SK-N-SH treated with all-trans-retinoic acid at 6 μM for 48 hours (cell line): Measurements from ENCODE around the gene FAM72B.
"Not testable (repeated sequence)": the region's sequence is repeated elsewhere in the genome, so short reads cannot be mapped to it uniquely, and the experiment has no call there.

Experiments
- ATAC-seq: fragments of 200-7000 bp; cut with Tn5 transposase; 3 replicates; pipeline ENCODE4 v1.9.1; 2020; ENCODE audit warnings: mild to moderate bottlenecking, moderate library complexity
- ISL1 ChIP-seq: fragments of 250-450 bp; sonication (Bioruptor Pico); IDR thresholded peaks from 2 replicates; pipeline ENCODE4 v2.1.2; 2022; ENCODE audit warnings: mild to moderate bottlenecking, moderate library complexity

The FAM72B gene

DNA sequence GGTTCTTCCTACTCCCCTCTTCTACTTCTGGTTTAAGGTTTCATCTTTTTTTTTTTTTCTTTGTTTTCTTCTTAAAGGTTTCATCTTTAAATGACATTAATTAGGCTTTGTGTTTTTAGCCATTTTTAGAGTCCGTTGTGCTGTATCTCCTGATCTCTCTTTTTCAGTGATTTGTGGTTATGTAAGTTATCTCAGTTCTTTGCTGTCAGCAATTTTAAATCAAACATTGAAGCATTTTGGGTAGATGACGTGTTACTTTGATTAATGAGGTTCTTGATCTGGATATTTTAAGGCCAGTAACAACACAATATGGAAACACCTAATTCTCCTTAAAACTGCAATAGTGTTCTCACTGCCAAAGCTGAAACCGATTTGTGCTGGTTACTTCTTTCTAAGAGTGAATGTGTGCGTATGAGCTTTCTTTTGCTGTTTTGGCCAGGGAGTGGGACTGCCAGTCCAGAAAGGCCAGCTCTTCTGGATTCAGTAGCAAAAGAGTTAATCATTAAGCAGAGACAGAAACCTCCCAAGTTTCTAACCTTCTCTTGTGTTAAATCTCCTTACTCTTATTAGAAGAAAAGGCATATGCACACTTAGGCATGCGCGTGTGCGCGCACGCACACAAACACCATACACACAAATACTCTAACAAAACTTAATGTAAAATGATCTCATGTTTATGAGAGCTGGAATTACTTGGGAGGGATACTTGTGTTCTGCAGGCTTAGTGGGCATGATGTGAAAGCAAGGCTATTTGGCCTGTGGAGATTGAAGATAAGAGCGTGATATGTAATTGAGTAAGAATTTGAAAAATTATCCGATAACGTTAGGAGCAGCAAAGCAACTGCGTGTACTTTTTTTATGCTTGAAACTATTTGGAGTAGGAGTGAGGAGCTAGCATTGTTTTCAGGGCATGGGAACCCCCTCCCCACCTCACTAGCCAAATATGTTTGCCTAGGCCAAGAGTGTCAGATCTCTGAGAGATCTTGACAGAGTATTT lies 17.1 kb upstream of the FAM72B start:
- ATAC-seq, result peak; percentile 72
- peak; percentile 25; the same call in 1 of the 2 replicates for TF ChIP-seq ISL1
- TF ChIP-seq, all 23 proteins: peak for 1; not testable (repeated sequence) for 22

DNA sequence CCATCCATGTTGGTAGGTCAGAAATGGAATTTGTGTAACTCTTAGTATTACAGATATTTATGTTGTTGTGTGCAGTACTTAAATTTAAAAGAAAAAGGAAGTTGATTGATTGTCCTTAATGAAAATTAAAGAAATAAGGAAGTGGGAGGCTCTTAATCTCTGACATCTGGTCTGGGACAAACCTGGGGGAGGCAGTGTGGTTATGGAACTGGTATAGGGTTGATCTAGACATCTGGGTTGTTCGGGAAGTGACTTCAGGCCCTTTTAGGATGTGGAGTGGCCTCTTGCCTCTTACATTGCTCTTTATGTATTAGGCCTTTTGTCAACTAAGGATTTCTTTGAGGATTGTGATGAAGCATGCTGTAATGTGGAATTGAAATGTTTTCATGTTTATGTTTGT lies 16.1 kb upstream of the FAM72B start:
- ATAC-seq, result not testable (repeated sequence)

DNA sequence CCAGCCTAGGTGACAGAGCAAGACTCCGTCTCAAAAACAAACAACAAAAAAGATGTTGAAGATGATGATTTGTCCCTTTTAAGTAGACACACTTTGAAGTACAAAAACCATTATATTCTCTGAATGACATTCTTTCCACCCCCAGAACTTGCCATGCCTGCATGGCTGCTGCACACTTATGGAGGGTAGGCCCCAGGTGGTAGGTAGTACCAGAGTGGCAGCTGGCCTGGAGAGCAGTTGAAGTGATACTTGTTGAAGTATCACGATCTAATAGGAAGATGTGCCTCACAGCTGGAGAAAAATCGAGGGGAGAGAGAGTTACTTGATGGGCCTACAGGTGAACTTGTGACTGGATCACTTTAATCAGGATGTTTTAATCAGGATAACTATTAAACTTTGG lies 15.6 kb upstream of the FAM72B start:
- not testable (repeated sequence) for ATAC-seq

DNA sequence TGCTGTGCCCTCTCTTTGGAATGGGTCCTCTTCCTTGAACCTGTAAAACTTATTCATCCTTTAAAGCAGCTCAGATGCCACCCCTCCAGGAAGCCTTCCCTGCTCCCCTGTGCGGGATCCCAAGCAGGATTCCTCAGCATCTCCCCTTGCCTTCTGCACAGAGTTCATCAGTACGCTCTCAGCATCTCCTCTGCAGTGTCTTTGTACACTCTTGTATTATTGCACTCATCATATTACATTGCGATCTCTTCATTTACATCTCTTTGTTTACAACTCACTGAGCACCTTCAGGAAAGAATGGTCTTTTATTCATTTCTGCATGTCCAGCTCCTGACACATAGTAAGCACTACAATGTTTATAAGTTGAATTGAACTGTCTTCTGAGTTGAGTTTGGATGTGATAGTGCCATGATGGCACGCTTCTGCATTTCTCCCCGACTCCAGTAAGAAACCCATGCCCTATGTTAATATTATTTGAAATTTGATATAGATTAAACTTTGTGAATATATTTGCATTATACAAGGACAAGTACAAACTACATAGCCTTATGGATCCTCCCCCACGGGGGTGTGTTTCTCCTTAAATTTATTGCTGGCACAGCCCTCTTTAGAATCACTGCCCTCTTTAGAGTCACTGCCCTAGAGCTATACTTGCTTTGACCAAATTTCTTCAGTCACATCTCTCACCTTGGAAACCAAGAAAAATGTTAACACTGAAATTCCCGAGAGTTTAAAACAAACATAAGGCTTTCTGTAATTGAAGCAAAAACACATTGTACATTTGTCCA lies 13.1 kb upstream of the FAM72B start:
- ATAC-seq, result not testable (repeated sequence)

DNA sequence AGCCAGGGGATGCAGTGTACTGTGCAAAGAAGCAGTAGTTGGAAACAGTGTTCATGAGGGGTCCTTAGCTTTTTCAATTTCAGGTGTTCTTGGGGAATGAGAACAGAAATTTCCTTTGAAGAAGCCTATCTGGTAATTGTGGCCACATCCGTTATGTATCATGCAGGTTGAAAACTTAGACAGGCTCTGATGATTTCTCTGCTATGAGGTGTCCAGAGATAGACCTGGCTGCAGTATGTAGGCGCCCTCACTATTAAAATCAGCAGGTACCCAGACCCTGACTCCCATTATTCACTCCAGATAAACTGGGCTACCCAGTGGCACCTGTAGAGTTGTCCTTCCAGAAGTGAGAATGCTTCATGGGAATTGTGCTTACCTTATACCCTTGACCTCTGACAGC lies 8.4 kb upstream of the FAM72B start:
- ATAC-seq, result not testable (repeated sequence)

DNA sequence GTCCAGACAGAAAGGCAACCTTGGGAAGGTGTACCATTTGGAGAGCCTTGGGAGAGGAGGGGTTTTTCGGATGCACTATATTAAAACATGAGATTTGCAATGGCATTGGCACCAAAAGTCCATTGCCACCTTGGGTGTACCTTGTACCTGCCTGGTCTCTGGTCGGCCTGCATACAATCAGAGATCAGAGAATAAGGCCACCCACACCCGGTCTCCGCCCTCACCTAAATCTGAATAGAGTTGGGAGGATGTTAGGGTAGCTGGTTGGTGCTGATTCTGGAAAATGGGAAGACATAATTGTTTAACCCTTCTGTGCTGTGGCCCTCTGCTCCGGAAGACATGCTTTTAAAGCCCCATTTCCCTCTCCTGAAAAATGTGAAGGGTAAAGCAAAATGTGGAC lies 3.8 kb upstream of the FAM72B start:
- ATAC-seq, result not testable (repeated sequence)

DNA sequence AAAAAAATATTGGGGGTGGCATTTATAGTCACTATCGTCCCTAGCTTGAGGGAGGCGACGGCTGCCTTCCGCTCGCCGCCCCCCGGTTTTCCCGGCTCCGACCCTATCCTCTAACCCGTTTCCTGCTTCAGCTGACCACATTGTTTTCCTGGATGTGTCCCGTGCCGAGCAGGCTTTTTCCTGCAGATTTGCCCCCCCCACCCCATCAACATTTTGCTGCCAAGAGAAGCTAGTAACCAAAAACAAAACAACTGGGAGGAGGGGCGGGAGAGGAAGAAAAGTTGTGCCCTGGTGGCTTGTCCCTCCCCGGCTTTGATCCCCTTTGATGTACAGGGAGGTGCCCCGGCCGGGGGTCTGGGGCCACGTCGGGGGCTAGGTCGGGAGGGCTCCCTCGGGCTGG lies 2.1 kb upstream of the FAM72B start:
- not testable (repeated sequence) for ATAC-seq

DNA sequence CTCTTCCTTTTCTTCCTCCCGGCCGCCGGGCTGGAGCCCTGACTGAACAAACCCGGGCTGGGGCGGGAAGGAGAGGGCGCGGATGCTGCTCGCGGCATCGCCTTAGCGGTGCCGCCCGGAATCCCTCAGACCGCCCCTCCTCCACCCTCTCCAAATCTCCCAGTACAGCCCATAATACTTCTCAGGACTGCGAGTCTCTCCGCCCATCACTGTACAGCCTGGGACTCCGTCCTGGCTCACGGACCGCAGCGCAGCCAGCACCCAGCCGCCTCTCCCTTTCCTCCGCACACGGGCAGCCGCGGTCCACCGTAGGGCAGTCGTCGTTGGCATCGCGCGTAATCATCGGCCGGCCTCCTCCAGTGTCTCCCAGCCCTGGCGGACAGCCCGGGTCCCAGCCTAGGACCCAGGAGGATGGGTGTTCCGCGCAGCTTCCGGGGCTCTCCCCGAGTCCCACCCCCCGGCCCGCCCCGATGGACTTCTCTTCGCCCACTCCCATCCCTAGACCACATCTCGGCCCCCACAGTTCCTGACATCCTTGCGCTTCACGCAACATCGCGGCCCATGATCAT lies 1.1 kb upstream of the FAM72B start:
- ATAC-seq, result peak; percentile 22

DNA sequence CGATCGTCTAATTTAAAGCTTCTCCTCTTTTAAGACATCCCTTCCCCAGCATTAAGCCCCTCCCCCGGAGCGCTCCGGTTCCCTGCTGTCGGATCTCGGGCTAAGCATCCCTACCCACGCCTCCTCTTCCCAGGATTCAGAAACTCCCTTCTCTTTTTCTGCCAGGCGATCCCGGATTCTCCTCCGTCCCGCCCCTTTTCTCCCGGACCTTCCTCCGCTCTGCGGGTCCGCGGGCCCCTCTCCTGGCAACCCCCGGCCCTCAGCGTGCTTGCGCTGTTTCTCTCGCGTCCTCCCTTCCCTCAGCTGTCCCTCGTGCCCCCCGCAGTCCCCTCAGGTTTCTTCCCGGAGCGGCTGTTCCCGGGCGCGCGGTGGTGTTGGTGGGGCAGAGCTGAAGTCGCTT lies 273 bp downstream of the FAM72B start:
- peak; percentile 13 for ATAC-seq

DNA sequence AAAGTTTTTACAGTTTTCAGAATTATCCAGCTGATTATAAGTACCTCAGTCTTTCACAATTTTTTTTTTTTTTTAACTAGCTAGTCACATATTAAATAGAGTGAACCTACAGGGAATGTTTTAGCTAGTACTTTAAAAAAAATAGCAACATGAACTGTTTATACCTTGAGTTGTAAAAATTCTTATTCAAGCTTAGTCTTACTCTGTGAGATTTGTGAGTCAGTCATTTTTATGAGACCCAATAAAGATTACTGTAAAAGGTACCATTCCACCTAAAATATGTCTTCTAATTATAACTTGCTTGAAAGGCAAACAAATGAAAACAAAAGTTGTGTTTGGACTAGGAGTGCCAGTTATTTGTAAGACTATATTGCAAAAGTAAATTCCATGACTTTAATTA lies 5.9 kb downstream of the FAM72B start:
- ATAC-seq, result not testable (repeated sequence)

DNA sequence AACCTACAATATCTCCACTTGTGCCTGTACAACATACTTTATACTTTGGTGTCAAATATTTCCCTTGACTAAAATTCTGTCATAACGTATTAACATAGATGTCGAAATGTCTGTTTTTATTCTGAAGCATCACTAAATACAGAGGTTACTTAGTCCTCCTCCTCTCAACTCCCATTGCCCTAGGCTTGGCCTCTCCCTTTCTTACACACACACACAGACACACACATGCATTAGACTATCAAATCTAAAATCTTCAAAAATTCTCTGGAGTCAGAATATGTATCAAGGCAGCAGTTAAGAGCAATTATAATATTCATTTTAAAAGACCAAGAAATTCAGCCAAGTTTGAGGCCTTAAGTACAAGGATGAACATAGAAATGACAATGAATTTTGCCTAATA lies 7.5 kb downstream of the FAM72B start:
- not testable (repeated sequence) for ATAC-seq

DNA sequence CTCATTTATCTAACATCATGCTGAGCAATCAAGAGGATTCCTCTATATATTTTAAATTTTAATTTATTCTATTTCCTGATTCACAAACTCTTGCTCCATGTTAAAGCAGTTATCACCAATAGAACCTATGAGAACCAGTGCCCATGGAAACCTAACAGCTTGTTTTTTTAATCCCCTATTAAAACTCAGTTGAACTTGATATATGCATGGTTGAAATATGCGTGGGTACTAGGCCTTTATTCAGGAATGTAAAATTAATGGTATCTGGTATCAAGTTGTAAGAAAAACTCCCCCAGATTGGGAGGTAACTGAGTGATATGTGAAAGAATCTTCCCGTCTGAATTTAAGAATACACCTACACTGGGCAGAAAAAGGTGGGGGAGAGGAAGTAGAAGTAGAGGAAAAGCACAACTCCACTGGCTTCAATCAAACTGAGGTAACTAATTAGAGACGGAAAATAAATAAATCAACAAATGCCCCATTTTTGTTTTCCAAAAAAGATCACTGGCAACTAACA lies 15.9 kb downstream of the FAM72B start:
- ATAC-seq, result not testable (repeated sequence)

DNA sequence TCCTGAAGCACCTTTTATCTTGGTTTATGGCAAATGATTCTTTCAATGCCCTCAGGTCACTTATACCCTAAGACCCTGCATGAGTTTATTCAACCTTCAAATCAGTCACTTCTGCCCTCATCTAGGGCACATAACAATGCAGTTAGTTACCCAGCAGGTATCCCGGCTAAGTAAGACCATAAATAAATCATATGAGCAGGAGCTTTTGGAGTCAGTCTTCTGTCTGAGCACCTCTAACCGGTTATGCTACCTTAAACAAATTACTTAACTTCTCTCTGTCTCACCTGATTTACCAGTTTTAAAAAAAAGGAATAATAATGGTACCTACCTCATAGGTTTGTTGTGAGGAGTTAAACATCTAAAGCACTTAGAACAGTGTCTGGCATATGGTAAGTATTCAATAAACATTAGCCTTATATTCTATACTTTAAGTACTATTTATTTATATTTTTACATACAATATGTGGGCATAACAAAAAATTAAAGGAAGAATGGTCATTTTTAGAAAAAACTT lies 16.9 kb downstream of the FAM72B start:
- ATAC-seq, result not testable (repeated sequence)

DNA sequence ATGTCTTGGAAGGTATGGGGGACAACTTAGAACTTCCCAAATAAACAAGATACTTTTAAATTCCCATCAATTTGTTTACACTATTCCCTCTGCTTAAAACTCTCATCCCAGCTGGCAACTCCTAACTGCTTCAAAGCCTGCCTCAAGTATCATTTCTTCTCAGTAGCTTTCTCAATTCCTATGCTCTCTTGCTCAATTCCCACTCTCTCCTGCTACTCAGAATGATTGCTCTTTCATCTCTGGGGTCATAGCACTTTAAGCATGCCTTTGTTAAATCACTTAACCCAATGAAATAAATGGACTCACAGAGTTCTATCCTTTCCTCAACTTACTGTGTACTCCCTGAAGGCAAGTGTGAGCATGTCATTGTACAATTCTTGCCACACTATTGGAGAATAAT lies 18.8 kb downstream of the FAM72B start:
- ATAC-seq, result not testable (repeated sequence)

DNA sequence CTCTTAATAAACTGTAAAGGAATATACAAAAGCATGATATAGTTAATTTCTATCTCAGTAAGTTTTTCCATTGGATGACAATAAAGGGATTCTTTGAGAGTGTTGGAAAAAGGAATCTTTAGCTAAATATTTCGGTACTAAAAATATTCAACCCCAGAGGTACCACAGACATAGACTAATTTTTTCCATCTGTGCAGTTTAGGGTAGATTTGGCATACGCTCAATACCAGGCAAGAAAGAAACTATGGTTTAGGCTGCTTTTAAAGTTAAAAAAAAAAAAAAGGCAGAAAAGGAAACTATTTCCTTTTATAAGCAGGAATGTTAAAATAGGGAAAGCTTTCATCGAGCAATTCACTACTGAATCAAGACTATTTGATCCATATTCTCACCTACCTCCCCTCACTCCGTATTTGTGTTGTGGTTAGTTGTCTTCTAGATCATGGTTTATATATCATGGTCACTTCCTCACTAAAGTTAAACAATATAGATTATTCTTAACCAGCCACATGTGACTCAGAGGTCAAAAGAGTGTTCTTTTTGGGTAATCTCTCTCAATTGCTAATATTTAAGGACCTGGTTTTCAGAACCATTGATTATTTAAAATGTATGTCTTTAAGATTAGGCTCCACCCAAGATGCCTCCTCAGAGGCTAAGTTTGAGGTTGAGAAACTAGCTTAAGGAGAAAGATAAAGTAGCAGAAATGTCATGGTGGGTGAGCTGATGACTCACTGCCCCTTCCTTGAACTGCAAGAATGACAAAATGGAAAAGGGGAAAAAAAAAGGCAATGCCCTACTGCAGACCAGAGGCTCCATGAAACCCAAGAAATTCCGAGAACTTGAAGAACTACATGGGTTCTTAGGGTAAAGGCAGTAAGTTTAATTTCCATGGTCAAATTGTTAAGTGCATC lies 20.0 kb downstream of the FAM72B start:
- ATAC-seq, result peak; percentile 87

DNA sequence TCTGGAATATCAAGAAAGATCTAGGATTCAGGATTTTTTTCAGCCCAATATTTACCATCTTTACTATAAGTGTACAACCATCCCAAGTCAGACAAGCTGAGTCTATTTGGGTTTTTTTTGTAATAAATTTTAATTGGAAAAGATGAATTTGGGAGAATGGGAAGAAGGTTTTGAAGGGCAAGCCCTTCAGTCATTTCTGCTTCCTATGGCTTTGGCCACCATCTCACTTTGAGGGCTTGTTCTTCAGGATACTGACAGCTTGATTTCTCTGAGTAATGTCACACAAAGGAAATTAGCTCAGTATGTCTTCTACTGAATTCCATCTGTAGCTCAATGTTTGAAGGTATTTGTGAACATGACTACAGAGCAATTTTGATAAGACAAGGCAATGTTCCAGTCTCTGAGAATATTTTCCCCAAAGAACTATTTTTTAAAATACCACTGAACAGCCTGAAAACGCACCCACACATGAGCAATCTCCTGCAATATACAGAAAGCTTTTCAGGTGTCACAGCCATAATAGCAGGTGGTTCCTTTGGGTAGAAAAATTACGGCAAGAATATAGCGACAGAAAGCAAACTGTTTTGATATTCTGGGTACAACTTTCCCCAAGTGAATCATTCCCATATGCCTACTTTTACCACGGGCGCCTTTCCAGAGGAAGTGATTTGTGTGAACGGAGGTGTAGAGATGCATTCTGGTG lies 22.8 kb downstream of the FAM72B start:
- ATAC-seq, result not testable (repeated sequence)

DNA sequence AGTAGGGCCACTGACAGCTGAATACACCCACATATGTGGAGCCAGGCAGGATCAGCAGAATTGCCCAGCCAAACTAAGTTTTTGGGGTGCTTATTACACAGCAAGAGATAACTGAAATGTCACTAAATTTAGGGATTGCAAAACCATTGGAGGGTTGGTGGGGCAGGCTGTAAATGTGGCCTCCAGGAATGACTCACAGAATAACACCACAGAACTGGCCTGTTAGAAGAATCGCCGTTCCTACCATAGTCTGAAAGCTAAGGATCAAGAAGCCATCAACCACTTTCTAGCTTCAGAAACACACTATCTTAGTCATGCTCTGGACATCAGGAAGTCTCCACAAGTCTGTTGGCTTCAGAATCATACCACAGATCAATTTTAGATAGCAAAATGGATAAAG lies 24.0 kb downstream of the FAM72B start:
- not testable (repeated sequence) for ATAC-seq

DNA sequence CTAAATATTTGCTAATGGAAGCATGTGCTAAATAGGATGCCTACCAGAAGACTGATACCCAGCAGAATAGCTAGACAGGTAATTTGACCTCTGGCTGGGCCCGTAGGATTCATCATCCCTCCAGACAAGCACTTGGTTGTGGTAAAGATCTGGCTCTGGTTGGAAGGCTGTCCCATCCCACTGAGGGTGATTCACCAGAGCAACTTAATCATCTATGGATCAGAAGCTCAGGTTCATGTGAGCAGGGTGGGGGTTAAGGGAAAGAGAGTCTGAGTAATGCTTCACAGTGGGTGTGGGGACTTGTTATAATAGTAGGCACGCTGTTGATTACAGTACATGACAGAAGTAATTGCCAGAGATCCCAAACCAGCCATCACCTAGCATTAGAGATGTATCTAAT lies 26.5 kb downstream of the FAM72B start:
- peak; percentile 91 for ATAC-seq

DNA sequence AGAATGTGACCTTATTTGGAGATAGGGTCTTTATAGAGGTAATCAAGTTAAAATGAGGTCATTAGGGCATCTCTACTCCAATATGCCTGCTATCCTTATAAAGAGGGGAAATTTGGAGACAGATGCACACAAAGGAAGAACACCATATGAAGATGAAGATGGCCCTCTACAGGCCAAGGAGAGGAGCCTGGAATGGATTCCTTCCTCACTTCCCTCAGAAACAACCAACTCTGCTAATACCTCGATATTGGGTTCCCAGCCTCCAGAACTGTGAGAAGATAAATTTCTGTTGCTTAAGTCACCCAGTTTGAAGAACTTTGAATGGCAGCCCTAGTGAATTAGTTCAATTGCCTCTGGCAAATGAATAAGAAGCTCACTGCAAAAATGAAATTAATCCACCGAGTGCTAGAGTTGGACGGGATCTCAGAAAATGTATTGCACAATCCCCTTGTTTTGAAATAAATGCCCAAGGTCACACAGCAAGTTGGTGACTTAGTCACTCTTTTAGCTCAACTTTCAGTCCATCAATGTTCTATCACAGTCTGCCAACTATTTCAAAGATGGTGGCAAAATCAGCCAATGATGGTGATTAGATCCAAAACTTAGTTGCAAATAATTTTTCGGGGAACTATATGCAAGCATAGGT lies 27.1 kb downstream of the FAM72B start:
- ATAC-seq, result peak; percentile 19
